H9 (cell line): ENCODE data around the gene TUT7. TPM values are rescaled to one million over a fixed set of nuclear protein-coding genes. Genes with fewer than 3 reads are reported as not detected.

ENCODE experiments used
- DNase-seq: peaks from one replicate; pipeline ENCODE4 v3.0.0-alpha.2; 2017
- H2AFZ ChIP-seq: one replicate; pipeline ENCODE4 v1.6.1; 2013; ENCODE audit warnings: mild to moderate bottlenecking, low read length, control low read depth, moderate library complexity
- H2AK5ac ChIP-seq: 2 replicates; pipeline ENCODE4 v1.6.1; 2013; ENCODE audit warnings: low read length, control low read depth, mixed read lengths; ENCODE audit not compliant: insufficient read length
- H2BK120ac ChIP-seq: one replicate; pipeline ENCODE4 v1.6.1; 2013; ENCODE audit warnings: low read depth, mild to moderate bottlenecking, low read length, control low read depth, inconsistent platforms; ENCODE audit not compliant: poor library complexity, severe bottlenecking
- H2BK12ac ChIP-seq: 2 replicates; pipeline ENCODE4 v1.6.1; 2013; ENCODE audit warnings: low read length, control low read depth, mixed read lengths, low read depth; ENCODE audit not compliant: insufficient read length
- H2BK15ac ChIP-seq: 2 replicates; pipeline ENCODE4 v1.6.1; 2013; ENCODE audit warnings: low read depth, low read length, control low read depth
- H2BK20ac ChIP-seq: one replicate; pipeline ENCODE4 v1.6.1; 2013; ENCODE audit warnings: low read depth, mild to moderate bottlenecking, low read length, control low read depth, inconsistent platforms; ENCODE audit not compliant: poor library complexity, severe bottlenecking
- H2BK5ac ChIP-seq: 2 replicates; pipeline ENCODE4 v1.6.1; 2013; ENCODE audit warnings: low read length, control low read depth, mixed read lengths; ENCODE audit not compliant: insufficient read length
- H3K14ac ChIP-seq: 2 replicates; pipeline ENCODE4 v1.6.1; 2013; ENCODE audit warnings: low read length, control low read depth; ENCODE audit not compliant: insufficient read depth
- H3K18ac ChIP-seq: 2 replicates; pipeline ENCODE4 v1.6.1; 2013; ENCODE audit warnings: low read depth, mild to moderate bottlenecking, mixed read lengths, low read length, control low read depth; ENCODE audit not compliant: insufficient read length
- H3K23ac ChIP-seq: 2 replicates; pipeline ENCODE4 v1.6.1; 2013; ENCODE audit warnings: low read length, control low read depth, mixed read lengths, low read depth; ENCODE audit not compliant: insufficient read length
- H3K23me2 ChIP-seq: 2 replicates; pipeline ENCODE4 v1.6.1; 2013; ENCODE audit warnings: low read depth, mild to moderate bottlenecking, mixed read lengths, low read length, control low read depth; ENCODE audit not compliant: insufficient read length, poor library complexity, severe bottlenecking
- H3K27ac ChIP-seq: 2 replicates; pipeline ENCODE4 v1.5.1; 2013; ENCODE audit warnings: low read length, control low read depth, mixed read lengths, low read depth; ENCODE audit not compliant: insufficient read length
- H3K27me3 ChIP-seq: 2 replicates; pipeline ENCODE4 v1.6.1; 2013; ENCODE audit warnings: low read length, control low read depth, inconsistent platforms; ENCODE audit not compliant: insufficient read depth
- H3K4ac ChIP-seq: 2 replicates; pipeline ENCODE4 v1.6.1; 2013; ENCODE audit warnings: low read depth, mild to moderate bottlenecking, control low read depth, inconsistent platforms, low read length, moderate library complexity
- H3K4me1 ChIP-seq: 2 replicates; pipeline ENCODE4 v1.6.1; 2013; ENCODE audit warnings: low read length, control low read depth, inconsistent platforms; ENCODE audit not compliant: insufficient read depth
- H3K4me2 ChIP-seq: 2 replicates; pipeline ENCODE4 v1.6.1; 2013; ENCODE audit warnings: low read length, control low read depth, mixed read lengths; ENCODE audit not compliant: insufficient read length, insufficient read depth
- H3K56ac ChIP-seq: 2 replicates; pipeline ENCODE4 v1.6.1; 2013; ENCODE audit warnings: low read depth, mild to moderate bottlenecking, mixed read lengths, low read length, control low read depth; ENCODE audit not compliant: insufficient read length
- H3K79me1 ChIP-seq: 2 replicates; pipeline ENCODE4 v1.6.1; 2013; ENCODE audit warnings: low read depth, mild to moderate bottlenecking, moderate library complexity, low read length, control low read depth, inconsistent platforms; ENCODE audit not compliant: insufficient read depth, poor library complexity, severe bottlenecking
- H3K79me2 ChIP-seq: 2 replicates; pipeline ENCODE4 v1.6.1; 2013; ENCODE audit warnings: low read length, control low read depth, inconsistent platforms; ENCODE audit not compliant: insufficient read depth
- H3K9ac ChIP-seq: 2 replicates; pipeline ENCODE4 v1.6.1; 2013; ENCODE audit warnings: low read length, control low read depth, mixed read lengths; ENCODE audit not compliant: insufficient read length; ENCODE audit errors: extremely low read depth
- H3K9me3 ChIP-seq: one replicate; pipeline ENCODE4 v1.6.1; 2013; ENCODE audit warnings: low read depth, low read length, inconsistent platforms; ENCODE audit not compliant: control insufficient read depth
- H3T11ph ChIP-seq: one replicate; pipeline ENCODE4 v1.6.1; 2013; ENCODE audit warnings: mild to moderate bottlenecking, low read length, control low read depth, inconsistent platforms
- H4K20me1 ChIP-seq: one replicate; pipeline ENCODE4 v1.6.1; 2013; ENCODE audit not compliant: control insufficient read depth, insufficient read length, insufficient read depth
- H4K5ac ChIP-seq: 2 replicates; pipeline ENCODE4 v1.6.1; 2013; ENCODE audit warnings: low read depth, mild to moderate bottlenecking, mixed read lengths, low read length, control low read depth; ENCODE audit not compliant: insufficient read length
- H4K8ac ChIP-seq: replicated peaks from 2 replicates; pipeline ENCODE4 v1.6.1; 2013; ENCODE audit warnings: low read length, control low read depth, mixed read lengths, low read depth; ENCODE audit not compliant: insufficient read length
- H4K91ac ChIP-seq: 2 replicates; pipeline ENCODE4 v1.6.1; 2013; ENCODE audit warnings: low read depth, mild to moderate bottlenecking, moderate library complexity, mixed read lengths, low read length, control low read depth; ENCODE audit not compliant: insufficient read length
- H3K27ac Mint-ChIP-seq, 3 experiments: 2 replicates in 2 of 3; 3 replicates in 1 of 3; pipeline ENCODE4 v1.8.0; 2020 to 2021; ENCODE audit warnings: mixed read lengths in 3 of 3, mild to moderate bottlenecking in 1 of 3, moderate library complexity in 1 of 3
- H3K27me3 Mint-ChIP-seq: 2 replicates; pipeline ENCODE4 v1.8.0; 2021; ENCODE audit warnings: low read depth, mild to moderate bottlenecking, moderate library complexity, mixed read lengths
- H3K36me3 Mint-ChIP-seq, 3 experiments: 2 replicates in 2 of 3; 3 replicates in 1 of 3; pipeline ENCODE4 v1.8.0; 2020 to 2021; ENCODE audit warnings: low read depth in 3 of 3, mixed read lengths in 3 of 3; ENCODE audit not compliant: insufficient read depth in 1 of 3
- H3K4me1 Mint-ChIP-seq, 2 experiments: 2 replicates each; pipeline ENCODE4 v1.8.0; 2020; ENCODE audit warnings: mixed read lengths in 2 of 2
- H3K4me3 Mint-ChIP-seq, 2 experiments: 2 replicates in 1 of 2; 3 replicates in 1 of 2; pipeline ENCODE4 v1.8.0; 2020 to 2021; ENCODE audit warnings: mild to moderate bottlenecking in 2 of 2, mixed read lengths in 2 of 2, moderate library complexity in 1 of 2
- H3K9me3 Mint-ChIP-seq, 2 experiments: 2 replicates in 1 of 2; 3 replicates in 1 of 2; pipeline ENCODE4 v1.8.0; 2020; ENCODE audit warnings: mild to moderate bottlenecking in 2 of 2, mixed read lengths in 2 of 2, moderate library complexity in 1 of 2
- CTCF ChIP-seq: fragments of 200-600 bp; sonication (generic); conservative IDR thresholded peaks from 3 replicates; pipeline ENCODE4 v1.8.0; 2021; ENCODE audit warnings: antibody characterized with exemption, mild to moderate bottlenecking
- WGBS: extraction: QIAGEN DNeasy Blood & Tissue Kit; methylation state at CpG from one replicate; pipeline ENCODE4 v1.1.7; 2013; ENCODE audit warnings: missing lambda C conversion rate, low lambda C conversion rate, mixed read lengths; ENCODE audit not compliant: insufficient read length; ENCODE audit errors: extremely low coverage; 5-methylcytosine and 5-hydroxymethylcytosine counted together
- total RNA-seq: library from RNA; stranded (reverse); gene quantifications from 2 replicates; pipeline ENCODE4 v1.2.1, GENCODE V29; 2021

The TUT7 gene
- total RNA-seq, 1 experiment from 2014 or later = 23.1 TPM

GRCh38 chr9:86341007-86341491 is 13.2 kb downstream of the TUT7 start:
- no CpG with 5 or more reads among the region's 3 CpGs for WGBS

More at GRCh38 chr9:86341007-86341491, 13.2 kb downstream of the TUT7 start:
- no peak for DNase-seq
- no peak overlapping the region for H3K9ac ChIP-seq
- TF ChIP-seq CTCF = no peak
- H2BK20ac ChIP-seq = no peak overlapping the region
- H3K56ac ChIP-seq = no peak overlapping the region
- no peak overlapping the region for H2BK12ac ChIP-seq
- H3K18ac ChIP-seq = no peak overlapping the region
- no peak overlapping the region for H4K8ac ChIP-seq
- H2BK120ac ChIP-seq = no peak overlapping the region
- no peak overlapping the region for H4K91ac ChIP-seq
- no peaks in the 10 kb centered on the region for H3K79me2 ChIP-seq
- H2BK5ac ChIP-seq = no peak overlapping the region
- no peaks in the 10 kb centered on the region for H3K9me3 Mint-ChIP-seq
- peaks cover 2% of the 10 kb centered on the region; the same call in 1 of the 2 replicates for H3K4me1 ChIP-seq
- no peaks in the 10 kb centered on the region for H3K23me2 ChIP-seq
- no peaks in the 10 kb centered on the region for H3K27me3 ChIP-seq
- H4K20me1 ChIP-seq = no peaks in the 10 kb centered on the region
- no peak overlapping the region for H3K4ac ChIP-seq
- no peak overlapping the region for H3K27ac ChIP-seq
- no peak overlapping the region for H3K4me3 Mint-ChIP-seq
- no peak overlapping the region for H2BK15ac ChIP-seq
- H3K36me3 Mint-ChIP-seq = peaks cover 11 to 73% (median 56%) of the 10 kb centered on the region in 3 experiments; a peak in 6 of 7 replicates
- H2AFZ ChIP-seq = no peak overlapping the region
- H3K4me2 ChIP-seq = no peak overlapping the region
- H3K14ac ChIP-seq = no peak overlapping the region
- no peaks in the 10 kb centered on the region for H3K9me3 ChIP-seq
- H4K5ac ChIP-seq = no peak overlapping the region
- H3K79me1 ChIP-seq = no peaks in the 10 kb centered on the region
- no peaks in the 10 kb centered on the region for H3K27me3 Mint-ChIP-seq
- no peak overlapping the region for H2AK5ac ChIP-seq
- H3K23ac ChIP-seq = no peak overlapping the region
- H3T11ph ChIP-seq = no peak overlapping the region
- peaks cover 3 to 6% of the 10 kb centered on the region in 2 experiments; a peak in 2 of 4 replicates for H3K4me1 Mint-ChIP-seq
- no peak overlapping the region for H3K27ac Mint-ChIP-seq
